ENCODE data around the gene DOC2A. TPM values are rescaled to one million over a fixed set of nuclear protein-coding genes. Genes with fewer than 3 reads are reported as not detected.
"Not testable (repeated sequence)": the region's sequence is repeated elsewhere in the genome, so short reads cannot be mapped to it uniquely, and the experiment has no call there.

DOC2A gene
- total and polyA plus RNA-seq, 2 donors (not counting 3 experiments of a cell fraction or from before 2014, with no cell fraction given), result 0.60 to 0.63 TPM

GRCh38 chr16:30018731-30019158 lies 7.9 kb upstream of the DOC2A start:
- BruUV-seq (replicated peaks), result no TSS peak
- H3K27ac ChIP-seq (ENCODE audit: insufficient read depth, low read depth, low read length), result no peak overlapping the region
- H3K79me2 ChIP-seq (ENCODE audit: control insufficient read depth, insufficient read depth, low read length), result no peaks in the 10 kb centered on the region
- no peak overlapping the region for H2AFZ ChIP-seq (ENCODE audit: low read depth, low read length)
- H3K9me1 ChIP-seq (replicated peaks; ENCODE audit: control insufficient read depth, extremely low read depth, insufficient read depth, low read length), result no peaks in the 10 kb centered on the region
- no peak for FAIRE-seq
- H3K27me3 ChIP-seq (ENCODE audit: control insufficient read depth in 2 of 2, insufficient read depth in 2 of 2, low read length in 2 of 2), result no peaks in the 10 kb centered on the region
- H4K20me1 ChIP-seq (replicated peaks; ENCODE audit: control insufficient read depth, extremely low read depth, insufficient read depth, low read length), result no peaks in the 10 kb centered on the region
- no peak overlapping the region for H3K4me2 ChIP-seq (ENCODE audit: insufficient read depth, low read length)
- ChIA-PET CTCF (interaction anchor here (1.5 to 3.4 kb wide), 5 partner anchors 13 to 319 kb away, joined by 3 to 17 read pairs (median 6); partner anchors contain the start of genes PAGR1 and TLCD3B), POLR2A (no interaction called here)
- H3K9me3 ChIP-seq (replicated peaks; ENCODE audit: control insufficient read depth, insufficient read depth, low read length), result no peaks in the 10 kb centered on the region
- H3K36me3 ChIP-seq (ENCODE audit: control insufficient read depth in 2 of 2, extremely low read depth in 1 of 2, insufficient read depth in 2 of 2, low read length in 2 of 2), result no peaks in the 10 kb centered on the region
- H3K9ac ChIP-seq (replicated peaks; ENCODE audit: extremely low read depth, insufficient read depth, low read length), result no peak overlapping the region
- no peaks in the 10 kb centered on the region for H3K4me1 ChIP-seq (ENCODE audit: control insufficient read depth, extremely low read depth, insufficient read depth, low read length)
- dilution Hi-C loops (cut with MboI; ENCODE audit: extremely low pct_ligation_motif_present, low sequenced_read_pairs), result no loop called here
- DNase-seq (ENCODE audit: low read depth, low spot score), result no peak
- TF ChIP-seq FOS (IDR thresholded peaks at IDR 0.05; ENCODE audit: borderline replicate concordance, insufficient read depth, low read length) (no peak), POLR2A (IDR thresholded peaks at IDR 0.05; ENCODE audit: low read depth, low read length) (no peak), MAX (IDR thresholded peaks at IDR 0.05; ENCODE audit: insufficient read depth, insufficient read length) (no peak), EZH2 (IDR thresholded peaks at IDR 0.05; ENCODE audit: borderline replicate concordance, low read depth, low read length, severe bottlenecking) (no peak), JUN (IDR thresholded peaks at IDR 0.05; ENCODE audit: borderline replicate concordance, insufficient read depth, insufficient read length, low read depth) (no peak), MYC (IDR thresholded peaks at IDR 0.05; ENCODE audit: low read depth, low read length) (no peak), GATA2 (IDR thresholded peaks at IDR 0.05; ENCODE audit: insufficient read depth, insufficient read length, low read depth, low read length) (no peak), CTCF (IDR thresholded peaks at IDR 0.05; ENCODE audit: extremely low read depth in 1 of 2, insufficient read depth in 1 of 2, low read depth in 1 of 2, low read length in 2 of 2) (no peak), POLR2AphosphoS5 (IDR thresholded peaks at IDR 0.05; ENCODE audit: insufficient read depth, low read depth, low read length) (no peak)
- intact Hi-C loops (cut with micrococcal nuclease), result no loop called here
- no peak overlapping the region for H3K4me3 ChIP-seq (replicated peaks in 1 of 3; ENCODE audit: insufficient read depth in 1 of 3, low read depth in 1 of 3, low read length in 3 of 3)

GRCh38 chr16:30017937-30018336 lies 7.1 kb upstream of the DOC2A start:
- H2AFZ ChIP-seq (ENCODE audit: low read depth, low read length); H3K4me3 ChIP-seq (replicated peaks in 1 of 3; ENCODE audit: insufficient read depth in 1 of 3, low read depth in 1 of 3, low read length in 3 of 3); H3K27me3 ChIP-seq (ENCODE audit: control insufficient read depth in 2 of 2, insufficient read depth in 2 of 2, low read length in 2 of 2); DNase-seq (ENCODE audit: low read depth, low spot score); H3K79me2 ChIP-seq (ENCODE audit: control insufficient read depth, insufficient read depth, low read length); H3K36me3 ChIP-seq (ENCODE audit: control insufficient read depth in 2 of 2, extremely low read depth in 1 of 2, insufficient read depth in 2 of 2, low read length in 2 of 2); dilution Hi-C loops (cut with MboI; ENCODE audit: extremely low pct_ligation_motif_present, low sequenced_read_pairs); H4K20me1 ChIP-seq (replicated peaks; ENCODE audit: control insufficient read depth, extremely low read depth, insufficient read depth, low read length); H3K9ac ChIP-seq (replicated peaks; ENCODE audit: extremely low read depth, insufficient read depth, low read length); BruUV-seq (replicated peaks); H3K9me1 ChIP-seq (replicated peaks; ENCODE audit: control insufficient read depth, extremely low read depth, insufficient read depth, low read length); FAIRE-seq; H3K4me2 ChIP-seq (ENCODE audit: insufficient read depth, low read length); H3K9me3 ChIP-seq (replicated peaks; ENCODE audit: control insufficient read depth, insufficient read depth, low read length); H3K27ac ChIP-seq (ENCODE audit: insufficient read depth, low read depth, low read length); POLR2A ChIA-PET; H3K4me1 ChIP-seq (ENCODE audit: control insufficient read depth, extremely low read depth, insufficient read depth, low read length); intact Hi-C loops (cut with micrococcal nuclease): not testable (repeated sequence)
- CTCF ChIA-PET, result interaction anchor here (1.6 to 3.4 kb wide), 3 partner anchors 12 to 202 kb away, joined by 3 to 17 read pairs (median 6); partner anchors contain the start of gene PAGR1

Data from endothelial cell of umbilical vein (primary cell).